ENCODE data around the gene DPP3. TPM values are rescaled to one million over a fixed set of nuclear protein-coding genes. Genes with fewer than 3 reads are reported as not detected.

Gene DPP3
- total and polyA plus RNA-seq, 2 of the 4 experiments (the other 2 are of a cell fraction), result 51.8 to 66.3 TPM

DNA sequence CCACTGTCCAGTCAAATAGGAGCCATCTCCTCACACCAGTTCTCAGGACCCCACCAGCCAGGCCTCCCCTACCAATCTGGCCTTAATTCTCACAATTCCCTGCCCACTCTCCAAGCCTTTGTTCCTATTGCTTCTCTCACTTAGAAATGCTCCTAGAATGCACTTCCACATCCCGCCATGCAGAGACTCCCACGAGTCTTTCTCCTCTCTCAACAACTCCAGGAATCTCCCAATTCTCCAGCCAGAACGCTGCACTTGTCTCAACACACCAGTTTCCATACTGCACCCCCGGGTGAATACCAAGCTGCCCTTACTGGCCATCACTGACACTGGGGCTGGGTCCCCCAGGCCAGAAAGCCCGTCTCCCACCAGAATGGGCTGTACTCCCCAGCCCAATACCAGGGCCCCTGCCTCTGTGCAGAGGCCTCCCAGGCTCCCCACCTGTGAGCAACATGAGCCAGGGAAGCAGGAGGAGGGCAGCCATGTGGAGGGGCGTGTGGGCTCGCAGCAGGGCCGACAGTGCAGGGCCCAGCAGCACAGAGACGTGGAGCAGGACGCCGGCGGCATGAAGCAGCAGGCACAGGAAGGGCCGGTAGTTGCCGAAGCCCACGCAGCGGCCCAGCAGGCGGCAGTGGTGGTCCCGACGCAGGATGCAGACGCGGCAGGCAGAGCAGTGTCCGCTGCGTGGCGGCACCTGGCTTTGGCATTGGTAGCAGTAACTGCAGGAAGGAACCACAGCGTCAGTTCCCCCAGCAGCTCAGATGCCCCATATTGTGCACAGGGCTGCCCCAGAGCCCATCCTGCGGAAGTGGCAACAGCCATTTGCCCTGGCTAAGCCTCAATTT lies 63.3 kb downstream of the DPP3 start:
- Histone ChIP-seq H3K9me1 (ENCODE audit: insufficient read depth, low read length) (peaks cover 5% of the 10 kb centered on the region; the same call in 1 of the 2 replicates), H4K5ac (ENCODE audit: low read depth, low read length) (0 out of 2 replicates have a peak overlapping the region, but pooled peaks have one; percentile 18), H3K27ac (ENCODE audit: insufficient read depth, low read length) (no peak overlapping the region), H3K4me3 (ENCODE audit: insufficient read depth, low read depth, low read length) (no peak overlapping the region), H4K91ac (ENCODE audit: insufficient read depth, low read depth, low read length) (no peak overlapping the region), H3K4ac (ENCODE audit: low read depth, low read length) (peak overlapping the region; percentile 11; the same call in 1 of the 2 replicates), H2BK120ac (ENCODE audit: low read depth, low read length) (no peak overlapping the region), H3K18ac (ENCODE audit: low read depth, low read length) (no peak overlapping the region), H3K27me3 (ENCODE audit: control insufficient read depth, insufficient read depth, low read length) (peaks cover 15% of the 10 kb centered on the region; the same call in 1 of the 2 replicates), H4K20me1 (ENCODE audit: insufficient read depth, low read length) (peaks cover 4% of the 10 kb centered on the region; the same call in 1 of the 2 replicates), H4K8ac (ENCODE audit: low read depth in 2 of 2, low read length in 2 of 2) (peak overlapping the region in 1 of 2 experiments; percentile 51; a peak in 1 of 4 replicates), H2AFZ (replicated peaks; ENCODE audit: low read length, poor library complexity) (peak overlapping the region; percentile 77), H3K36me3 (ENCODE audit: control insufficient read depth, insufficient read depth, low read length) (peaks cover 23% of the 10 kb centered on the region; the same call in 1 of the 2 replicates), H2AK5ac (ENCODE audit: low read depth, low read length) (no peak overlapping the region), H3K56ac (ENCODE audit: extremely low read depth, insufficient read depth, low read length) (no peak overlapping the region), H3K4me2 (ENCODE audit: low read depth, low read length) (peak overlapping the region; percentile 53), H3K79me1 (ENCODE audit: low read depth in 1 of 2, low read length in 2 of 2) (peaks cover 3 to 19% of the 10 kb centered on the region in 2 experiments; a peak in 2 of 4 replicates), H3K9me3 (ENCODE audit: control insufficient read depth, insufficient read depth, low read length) (no peaks in the 10 kb centered on the region), H3K23ac (ENCODE audit: low read depth, low read length) (peak overlapping the region; percentile 66), H2BK5ac (ENCODE audit: low read depth, low read length, poor library complexity, severe bottlenecking) (no peak overlapping the region), H2BK20ac (ENCODE audit: low read depth, low read length) (no peak overlapping the region), H3K14ac (replicated peaks; ENCODE audit: low read depth, low read length) (0 out of 2 replicates have a peak overlapping the region, but pooled peaks have one; percentile 2), H2BK15ac (ENCODE audit: low read depth, low read length) (no peak overlapping the region), H2AK9ac (replicated peaks; ENCODE audit: low read depth, low read length, poor library complexity) (peak overlapping the region; percentile 71), H3K4me1 (ENCODE audit: control insufficient read depth, insufficient read depth, low read length) (peaks cover 6% of the 10 kb centered on the region), H3K9ac (ENCODE audit: low read depth, low read length) (peak overlapping the region; percentile 7; the same call in 1 of the 2 replicates)
- dilution Hi-C loops (cut with HindIII; ENCODE audit: low sequenced_read_pairs, unreplicated experiment) (no loop called here), intact Hi-C loops (cut with micrococcal nuclease) (loop anchor here (1.0 kb wide), 2 partner anchors 135 to 291 kb away; no protein-coding TSS in a partner anchor), in situ Hi-C loops (cut with MboI; ENCODE audit: low sequenced_read_pairs) (no loop called here)
- DNase-seq (peak; percentile 57), ATAC-seq (ENCODE audit: low read depth) (peak; percentile 22)
- ChIA-PET CTCF (no interaction called here), POLR2A (ENCODE audit: unreplicated experiment) (no interaction called here)
- TF ChIP-seq MAZ (IDR thresholded peaks at IDR 0.05; ENCODE audit: borderline replicate concordance, low read depth, low read length) (no peak), SMC3 (IDR thresholded peaks at IDR 0.05; ENCODE audit: low read depth, low read length) (peak; percentile 61), RAD21 (IDR thresholded peaks at IDR 0.05; ENCODE audit: low read length) (peak; percentile 62), NFE2L2 (IDR thresholded peaks at IDR 0.05; ENCODE audit: low read depth, low read length) (no peak), CEBPB (IDR thresholded peaks at IDR 0.05; ENCODE audit: low read depth, low read length) (no peak), CHD1 (IDR thresholded peaks at IDR 0.05; ENCODE audit: low read depth, low read length) (no peak), MXI1 (IDR thresholded peaks at IDR 0.05; ENCODE audit: borderline replicate concordance, low read depth, low read length) (peak; percentile 34; the same call in 1 of the 2 replicates), POLR2A (IDR thresholded peaks at IDR 0.05; ENCODE audit: low read depth, low read length) (no peak)
- TF ChIP-seq, protein P1, sequence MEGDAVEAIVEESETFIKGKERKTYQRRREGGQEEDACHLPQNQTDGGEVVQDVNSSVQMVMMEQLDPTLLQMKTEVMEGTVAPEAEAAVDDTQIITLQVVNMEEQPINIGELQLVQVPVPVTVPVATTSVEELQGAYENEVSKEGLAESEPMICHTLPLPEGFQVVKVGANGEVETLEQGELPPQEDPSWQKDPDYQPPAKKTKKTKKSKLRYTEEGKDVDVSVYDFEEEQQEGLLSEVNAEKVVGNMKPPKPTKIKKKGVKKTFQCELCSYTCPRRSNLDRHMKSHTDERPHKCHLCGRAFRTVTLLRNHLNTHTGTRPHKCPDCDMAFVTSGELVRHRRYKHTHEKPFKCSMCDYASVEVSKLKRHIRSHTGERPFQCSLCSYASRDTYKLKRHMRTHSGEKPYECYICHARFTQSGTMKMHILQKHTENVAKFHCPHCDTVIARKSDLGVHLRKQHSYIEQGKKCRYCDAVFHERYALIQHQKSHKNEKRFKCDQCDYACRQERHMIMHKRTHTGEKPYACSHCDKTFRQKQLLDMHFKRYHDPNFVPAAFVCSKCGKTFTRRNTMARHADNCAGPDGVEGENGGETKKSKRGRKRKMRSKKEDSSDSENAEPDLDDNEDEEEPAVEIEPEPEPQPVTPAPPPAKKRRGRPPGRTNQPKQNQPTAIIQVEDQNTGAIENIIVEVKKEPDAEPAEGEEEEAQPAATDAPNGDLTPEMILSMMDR (conservative IDR thresholded peaks at IDR 0.05; ENCODE audit: low read depth, low read length), result peak; percentile 72
- 24% methylated on average over 11 of the region's 26 CpGs; no CpG with 5 or more reads in 1 of the 2 experiments for WGBS, 2 experiments (ENCODE audit: extremely low coverage in 2 of 2, insufficient read length in 1 of 2)
- BruUV-seq (replicated peaks), result no TSS peak

Measured in IMR-90 (cell line).